HG03135 (cell line): ENCODE results near the gene IKZF2.

ENCODE experiments used
- ATAC-seq: cut with Tn5 transposase; IDR thresholded peaks from one replicate; pipeline ENCODE4 v1.9.1; 2021; ENCODE audit warnings: mild to moderate bottlenecking, moderate library complexity; ENCODE audit not compliant: unreplicated experiment

Gene IKZF2

DNA sequence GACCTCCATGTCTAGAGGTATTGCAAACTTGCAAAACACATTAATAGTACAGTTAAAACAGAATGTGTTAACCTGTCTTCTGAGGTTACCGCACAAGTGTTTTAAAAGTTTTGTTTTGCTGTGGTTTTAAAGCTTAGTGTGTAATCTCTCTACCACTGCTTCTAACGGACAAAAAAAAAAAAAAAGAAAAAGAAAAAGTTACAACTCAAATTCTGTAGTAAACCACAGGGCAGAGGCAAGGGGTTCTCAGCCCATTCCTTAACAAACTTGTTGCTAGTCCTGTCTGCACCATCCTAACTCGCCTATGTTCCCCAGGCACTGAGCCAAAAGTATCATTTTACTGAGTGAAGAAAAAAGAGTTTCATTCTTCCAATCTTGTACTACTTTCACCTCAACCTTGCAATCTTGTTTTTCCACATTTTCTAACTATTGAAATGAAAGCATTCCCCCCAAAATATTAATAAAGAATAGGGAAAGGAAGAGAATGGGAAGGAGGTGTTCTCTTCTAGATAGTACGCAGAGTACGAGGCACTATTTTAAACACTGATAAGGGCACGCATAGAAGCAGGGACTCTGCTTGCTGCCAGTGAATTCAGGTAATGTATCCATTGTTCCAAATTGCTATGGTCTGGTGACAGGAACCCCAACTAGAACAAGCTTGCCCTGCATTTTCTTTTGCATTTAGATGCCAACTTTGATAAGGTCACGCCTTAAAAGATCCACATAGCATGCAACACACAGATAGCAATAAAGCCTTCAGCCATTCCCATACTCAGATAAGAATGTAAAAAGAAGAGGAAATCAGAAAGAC, 47.1 kb downstream of the IKZF2 start:
- no peak for ATAC-seq

DNA sequence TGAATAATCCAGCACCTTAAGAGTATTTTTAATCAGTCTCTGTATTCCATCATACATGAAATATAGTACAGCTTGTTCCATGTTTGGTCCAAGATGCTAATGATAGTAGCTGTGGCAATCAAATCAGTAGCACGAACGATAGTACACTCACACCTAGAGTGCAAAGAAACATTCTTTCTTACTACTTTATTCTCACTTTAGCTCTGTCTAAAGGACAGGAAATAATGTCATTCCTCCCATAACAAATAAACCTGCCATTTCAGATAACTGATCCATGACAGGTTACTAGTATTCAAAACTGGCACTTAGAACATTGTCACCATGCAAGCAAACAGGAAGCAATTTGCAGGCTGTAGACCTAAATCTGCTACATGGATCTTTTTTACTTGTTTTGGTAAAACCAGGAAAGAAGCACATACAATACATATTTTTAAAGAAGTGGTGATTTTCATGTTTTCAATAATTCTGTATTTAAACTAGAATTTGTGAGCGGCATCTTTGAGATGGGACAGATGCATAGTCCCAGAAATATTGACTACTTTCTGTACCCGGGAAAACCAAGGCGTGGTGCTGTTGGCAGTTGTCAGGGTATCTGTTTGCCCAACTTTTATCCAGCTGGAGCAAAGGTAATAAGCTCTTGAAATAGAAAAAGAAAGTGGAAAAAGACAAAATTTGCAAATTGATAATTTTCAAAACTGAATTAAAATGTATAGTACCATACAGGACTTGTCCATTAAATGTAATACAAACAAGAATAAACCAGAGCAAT, 49.5 kb downstream of the IKZF2 start:
- no peak for ATAC-seq

DNA sequence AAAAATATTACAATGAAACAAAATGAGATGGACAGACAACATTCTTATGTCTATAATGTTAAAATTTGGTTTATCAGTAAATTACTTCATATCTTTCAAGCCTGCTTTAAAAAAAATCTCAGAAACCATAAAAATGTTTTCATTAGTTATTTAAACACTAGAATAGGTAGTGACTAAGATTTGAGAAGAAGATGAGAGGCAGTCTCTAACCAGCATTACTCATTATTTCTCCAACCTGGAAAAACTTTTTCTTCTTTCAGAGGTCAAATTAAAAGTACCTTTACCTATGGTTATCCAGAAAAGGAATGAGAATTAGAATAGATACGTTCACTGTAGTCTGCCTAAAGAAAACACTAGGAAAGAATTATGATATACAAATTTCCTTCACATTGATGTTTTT, 50.3 kb downstream of the IKZF2 start:
- no peak for ATAC-seq

DNA sequence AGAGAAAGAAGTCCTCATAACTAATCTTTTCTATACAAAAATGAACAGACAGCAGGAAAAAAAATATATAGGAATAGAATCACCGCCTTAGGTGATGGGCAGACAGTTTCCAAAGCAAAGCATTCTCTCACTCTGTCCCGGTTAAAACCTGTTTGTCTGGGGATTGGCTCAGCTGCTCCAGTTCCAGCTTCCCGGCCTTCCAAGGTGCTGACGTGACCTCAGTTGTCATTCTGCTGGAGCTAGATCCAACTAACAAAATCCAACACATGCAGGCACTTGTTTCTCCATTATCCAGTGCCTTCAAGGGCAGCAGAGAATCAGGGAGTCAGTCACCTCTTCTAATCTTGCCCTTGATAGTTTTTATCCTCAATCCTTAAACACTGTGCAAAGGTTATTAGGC, 52.8 kb downstream of the IKZF2 start:
- ATAC-seq, result no peak

DNA sequence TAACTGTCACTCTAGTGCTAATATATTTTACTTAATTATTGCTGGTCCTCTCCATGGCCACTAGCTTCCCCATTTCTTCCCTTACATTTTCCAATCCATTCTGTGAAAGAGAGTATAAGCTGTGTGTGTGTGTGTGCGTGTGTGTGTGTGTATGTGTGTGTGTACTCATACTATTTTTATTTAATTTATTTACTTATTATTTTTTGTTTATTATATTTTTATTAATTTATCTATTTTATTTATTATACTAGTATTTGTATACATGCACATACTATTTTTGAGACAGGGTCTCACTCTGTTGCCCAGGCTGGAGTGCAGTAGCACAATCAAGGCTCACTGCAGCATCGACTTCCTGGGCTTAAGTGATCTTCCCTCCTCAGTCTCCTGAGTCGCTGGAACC, 59.6 kb downstream of the IKZF2 start:
- ATAC-seq, result no peak

DNA sequence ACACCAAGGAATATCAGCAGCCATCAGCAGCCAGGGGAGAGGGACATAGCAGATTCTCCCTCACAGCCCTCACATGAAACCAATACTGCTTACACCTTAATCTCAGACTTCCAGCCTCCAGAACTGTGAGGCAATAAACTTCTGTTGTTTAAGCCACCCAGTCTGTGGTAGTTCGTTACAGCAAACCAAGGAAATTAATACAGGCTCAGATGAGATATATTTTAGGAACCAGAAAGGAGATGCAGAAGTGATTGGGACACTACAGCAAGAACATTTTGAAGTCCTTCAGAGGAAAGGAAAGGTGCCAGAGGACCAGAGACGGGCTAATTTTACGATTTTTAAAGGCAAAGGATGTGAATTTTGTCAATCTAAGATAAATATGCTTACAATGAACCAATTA, 60.6 kb downstream of the IKZF2 start:
- no peak for ATAC-seq

DNA sequence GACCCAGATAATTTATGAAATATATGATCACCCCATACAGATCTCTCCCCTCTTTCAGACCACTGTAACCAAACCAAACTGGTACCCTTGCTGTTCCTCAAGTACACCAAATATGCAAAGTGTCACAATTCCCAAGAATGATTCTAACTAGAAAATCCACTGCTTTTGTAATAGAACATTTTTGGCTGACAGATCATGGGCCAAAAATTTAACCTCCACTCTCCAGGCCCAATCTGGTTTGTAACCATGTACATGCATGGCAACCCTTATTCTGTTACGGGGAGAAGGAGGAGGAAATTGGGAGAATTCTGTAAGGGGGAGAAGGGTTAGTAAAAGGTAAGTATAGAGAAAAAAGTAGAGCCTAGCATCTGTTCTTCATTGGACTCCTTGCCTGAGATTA, 62.0 kb downstream of the IKZF2 start:
- ATAC-seq, result no peak

DNA sequence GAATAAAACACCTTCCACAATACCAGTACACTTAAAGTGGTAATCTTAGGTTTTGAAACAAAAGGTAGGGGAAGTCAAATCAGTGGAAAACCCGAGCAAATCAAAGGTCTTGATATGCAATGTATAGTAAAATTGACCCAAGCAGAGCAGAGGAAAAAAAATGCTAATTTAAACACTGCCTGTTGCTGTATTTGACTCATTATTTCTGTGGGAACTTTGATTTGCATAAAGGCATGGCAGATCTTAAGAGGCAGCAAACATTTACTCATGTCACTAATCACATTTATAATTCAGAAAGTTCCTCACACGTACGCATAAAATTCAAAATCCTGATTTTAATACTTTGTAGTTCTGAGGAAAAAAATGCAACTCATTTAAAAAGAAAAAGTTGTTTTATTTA, 64.4 kb downstream of the IKZF2 start:
- ATAC-seq, result no peak

DNA sequence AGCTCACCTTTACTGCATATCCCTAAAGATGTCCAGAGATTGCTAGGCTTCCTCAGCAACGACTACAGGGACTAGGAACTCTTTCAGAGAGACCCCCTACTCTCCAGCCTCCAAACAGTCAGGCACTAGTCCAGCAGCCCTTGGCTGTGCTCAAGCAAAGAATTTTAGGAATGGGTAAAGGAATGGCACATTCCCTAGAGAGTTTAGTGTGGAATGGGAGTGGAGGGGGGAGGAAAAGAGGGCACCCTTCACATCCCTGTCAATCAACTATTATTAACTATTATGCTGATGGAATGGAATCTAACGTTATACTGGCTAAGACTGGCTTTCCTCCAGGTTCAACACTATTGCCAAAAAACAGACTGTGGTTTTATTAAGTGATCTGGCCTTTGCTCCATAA, 64.8 kb downstream of the IKZF2 start:
- no peak for ATAC-seq

DNA sequence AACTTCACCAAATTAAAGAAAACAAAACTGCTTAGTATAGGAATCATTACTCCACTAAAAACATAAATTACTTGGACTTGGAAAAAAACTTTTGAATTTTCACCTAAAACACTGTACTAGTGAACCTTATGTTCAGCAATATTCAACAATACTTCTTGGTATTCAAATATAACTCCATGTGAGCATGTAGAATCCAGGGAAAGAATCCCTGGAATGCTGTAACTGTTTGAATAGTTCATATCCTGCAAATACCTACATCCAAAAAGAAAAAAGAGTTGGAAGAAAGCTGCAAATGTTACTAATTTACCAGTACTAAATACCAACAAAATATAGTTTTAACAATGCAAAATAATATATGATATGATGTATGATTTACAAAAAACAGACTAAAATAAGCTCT, 65.4 kb downstream of the IKZF2 start:
- ATAC-seq, result no peak

DNA sequence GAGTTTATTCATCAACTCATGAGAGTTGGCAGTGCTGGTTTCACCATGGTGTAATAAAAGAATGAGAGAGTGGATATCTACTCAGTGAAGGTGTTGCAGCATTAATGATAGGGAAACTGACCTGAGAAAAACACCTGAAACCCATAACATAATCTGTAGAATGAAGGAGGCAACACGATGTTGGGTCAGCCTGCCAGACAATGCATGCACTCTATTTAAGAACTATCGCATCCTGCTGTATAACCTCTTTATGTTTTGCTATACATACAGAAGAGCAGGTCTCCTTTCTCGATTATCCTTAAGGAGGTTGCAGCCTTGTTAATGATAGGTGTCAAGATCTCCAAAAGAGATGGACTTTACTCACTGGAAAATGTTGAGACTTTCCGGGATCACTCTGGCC, 65.9 kb downstream of the IKZF2 start:
- ATAC-seq, result no peak

DNA sequence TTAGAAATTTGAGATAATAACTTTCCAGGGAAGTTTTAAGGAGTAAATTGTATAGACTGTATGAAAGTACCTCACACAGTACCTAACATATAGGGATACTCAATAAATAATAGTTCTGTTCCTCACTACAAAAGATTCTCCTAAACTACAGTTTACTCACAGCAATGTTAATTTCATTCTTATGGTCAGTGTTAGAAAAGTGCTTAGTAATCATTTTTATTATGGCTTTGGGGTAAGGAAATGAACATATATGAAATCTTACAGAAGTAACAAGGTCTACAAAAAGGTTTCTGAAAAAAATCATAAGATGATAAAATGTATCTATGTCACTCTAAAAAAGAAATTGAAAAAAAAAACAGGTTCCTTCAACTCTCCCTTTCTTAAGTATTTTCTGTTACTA, 67.2 kb downstream of the IKZF2 start:
- no peak for ATAC-seq

DNA sequence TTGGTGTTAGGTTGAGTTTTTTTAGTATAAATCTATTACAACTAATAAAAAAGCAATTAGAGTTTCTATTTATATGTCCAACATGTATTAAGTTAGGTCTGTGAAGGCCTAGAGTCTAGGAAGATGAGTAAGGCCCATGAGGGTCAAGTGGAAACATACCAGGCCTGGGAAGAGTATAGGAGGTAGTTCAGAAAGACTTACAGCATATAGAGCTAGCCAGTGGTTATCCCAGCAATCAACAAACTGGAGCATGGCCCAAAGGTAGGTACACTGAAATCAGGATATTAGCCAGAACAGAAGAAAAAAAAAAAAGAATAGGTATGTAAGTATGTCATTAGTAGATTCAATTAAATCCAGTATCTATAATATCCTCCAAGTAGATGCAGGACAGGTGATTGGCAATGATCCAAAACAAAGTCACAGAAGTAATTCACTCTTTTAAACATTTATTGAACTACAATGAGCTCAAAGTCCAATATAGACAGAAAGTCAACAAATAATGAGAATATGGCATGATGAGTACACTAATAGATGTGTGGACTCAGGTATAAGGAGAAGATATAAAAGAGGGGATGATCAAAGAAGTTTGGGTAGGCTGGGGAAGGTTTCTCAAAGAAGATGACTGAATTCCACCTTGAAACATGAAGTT, 70.3 kb downstream of the IKZF2 start:
- no peak for ATAC-seq

DNA sequence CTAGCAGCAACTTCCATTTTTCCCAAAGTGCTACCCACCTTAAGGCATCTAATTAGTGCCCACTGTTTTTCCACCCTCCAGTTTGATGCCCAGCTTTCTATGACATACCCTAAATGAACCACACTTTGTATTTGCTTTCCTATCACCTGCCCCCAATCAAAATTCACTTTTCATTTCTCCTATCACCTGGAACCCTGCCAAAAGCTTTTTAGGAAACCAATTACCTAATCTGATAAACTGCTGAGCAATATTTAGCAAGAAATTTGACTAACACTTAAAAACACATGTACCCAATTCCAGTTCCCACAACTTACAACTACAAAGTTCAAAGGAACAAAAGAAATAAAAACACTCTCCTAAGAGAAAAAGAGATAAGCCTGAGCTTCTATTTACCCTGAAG, 71.7 kb downstream of the IKZF2 start:
- ATAC-seq, result no peak

DNA sequence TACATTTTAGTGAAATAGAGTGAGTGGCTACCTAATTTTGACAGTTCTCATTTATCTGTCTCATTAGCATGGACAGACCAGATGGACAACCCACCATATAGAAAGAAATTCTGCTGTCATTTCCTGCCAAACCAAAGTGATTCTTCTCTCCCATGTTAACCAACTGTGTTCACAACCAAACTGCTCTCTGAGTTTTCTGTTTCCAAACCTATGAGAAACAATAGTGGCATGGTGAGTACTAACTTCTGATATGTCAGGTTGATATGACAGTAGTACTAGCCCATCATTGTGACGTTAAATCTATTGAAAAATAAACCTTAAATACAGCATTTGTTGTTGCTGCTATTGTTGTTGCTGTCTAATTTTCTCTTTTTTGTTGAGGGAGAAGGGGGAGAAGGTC, 72.7 kb downstream of the IKZF2 start:
- no peak for ATAC-seq

DNA sequence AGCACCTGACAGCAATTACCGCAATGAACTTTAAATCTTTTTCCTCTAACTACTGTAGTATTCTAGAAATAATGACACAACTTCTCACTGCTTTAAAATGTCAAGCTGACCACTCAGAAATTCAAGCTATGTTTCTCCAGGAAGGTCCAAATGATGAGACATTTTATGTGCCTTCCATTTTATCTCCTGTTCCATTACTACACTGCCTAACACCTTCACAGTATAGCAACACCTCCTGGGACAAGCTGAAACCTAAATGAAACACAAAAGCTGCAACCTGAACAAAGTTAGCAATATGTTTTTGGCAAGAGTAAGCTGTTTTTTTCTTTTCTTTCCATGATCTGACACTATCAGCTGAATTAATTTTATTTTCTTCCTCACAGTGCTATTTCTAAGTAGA, 81.9 kb downstream of the IKZF2 start:
- no peak for ATAC-seq

DNA sequence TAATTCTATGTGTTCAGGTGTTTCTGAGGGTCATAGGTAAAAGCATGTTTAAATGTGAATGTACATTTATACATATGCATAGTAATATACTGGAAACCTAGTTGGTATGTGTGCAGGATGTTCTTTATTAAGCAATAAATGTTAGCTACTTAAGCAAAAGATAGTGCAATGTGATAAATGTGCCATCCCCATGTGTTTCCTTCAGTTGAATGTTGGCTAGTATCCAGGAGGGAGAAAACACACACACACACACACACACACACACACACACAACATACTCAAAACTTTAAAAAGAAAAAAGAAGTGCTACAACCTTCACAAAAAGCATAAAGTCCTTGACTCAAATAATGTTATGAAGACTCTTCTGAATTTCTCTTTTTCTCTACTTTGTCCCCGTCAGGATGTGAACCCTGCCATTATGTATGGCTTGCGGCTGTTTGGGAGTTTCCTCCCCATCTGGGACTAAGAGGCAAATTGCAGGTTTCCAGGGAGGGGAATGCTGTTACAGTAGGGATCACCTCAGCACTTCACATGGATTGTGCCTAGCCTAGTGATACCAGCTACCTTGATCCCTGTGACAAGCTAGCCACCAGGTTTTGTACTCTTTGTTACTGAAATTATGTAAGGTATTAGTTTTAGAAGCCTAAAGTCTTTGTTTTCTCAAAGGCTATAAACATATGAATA, 82.6 kb downstream of the IKZF2 start:
- ATAC-seq, result no peak

DNA sequence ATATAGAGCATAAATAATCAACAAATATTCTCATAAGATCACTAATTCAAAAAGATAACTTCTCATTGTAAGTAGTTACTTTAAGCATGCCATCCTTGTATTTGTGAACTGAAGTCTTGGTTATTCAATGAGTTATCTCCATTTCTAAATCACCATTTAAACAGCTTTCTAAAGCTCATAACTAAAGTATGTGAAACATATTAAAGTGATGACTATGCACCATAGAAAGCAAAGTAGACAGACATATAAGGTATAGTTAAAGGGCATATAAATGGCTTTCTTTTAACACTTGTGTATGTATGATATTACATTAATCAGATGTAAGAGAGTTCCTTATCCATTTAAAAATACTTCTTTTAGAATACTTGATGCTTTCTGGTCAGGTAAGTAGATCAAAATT, 83.5 kb downstream of the IKZF2 start:
- ATAC-seq, result no peak

DNA sequence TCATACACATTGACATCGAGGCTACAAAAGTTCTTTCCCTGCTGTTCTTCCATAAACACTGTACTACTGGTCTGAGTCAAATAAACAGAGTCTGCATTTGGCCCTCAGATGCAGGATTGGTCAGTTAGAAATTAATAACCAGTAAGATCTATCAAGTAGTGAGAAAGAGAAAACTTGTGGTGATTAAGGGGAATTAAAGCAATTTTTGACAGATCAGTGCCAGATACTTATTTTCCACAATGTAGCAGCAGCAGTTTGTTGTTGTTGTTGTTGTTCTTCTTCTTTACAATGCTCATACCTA, 85.0 kb downstream of the IKZF2 start:
- ATAC-seq, result peak; percentile 41

DNA sequence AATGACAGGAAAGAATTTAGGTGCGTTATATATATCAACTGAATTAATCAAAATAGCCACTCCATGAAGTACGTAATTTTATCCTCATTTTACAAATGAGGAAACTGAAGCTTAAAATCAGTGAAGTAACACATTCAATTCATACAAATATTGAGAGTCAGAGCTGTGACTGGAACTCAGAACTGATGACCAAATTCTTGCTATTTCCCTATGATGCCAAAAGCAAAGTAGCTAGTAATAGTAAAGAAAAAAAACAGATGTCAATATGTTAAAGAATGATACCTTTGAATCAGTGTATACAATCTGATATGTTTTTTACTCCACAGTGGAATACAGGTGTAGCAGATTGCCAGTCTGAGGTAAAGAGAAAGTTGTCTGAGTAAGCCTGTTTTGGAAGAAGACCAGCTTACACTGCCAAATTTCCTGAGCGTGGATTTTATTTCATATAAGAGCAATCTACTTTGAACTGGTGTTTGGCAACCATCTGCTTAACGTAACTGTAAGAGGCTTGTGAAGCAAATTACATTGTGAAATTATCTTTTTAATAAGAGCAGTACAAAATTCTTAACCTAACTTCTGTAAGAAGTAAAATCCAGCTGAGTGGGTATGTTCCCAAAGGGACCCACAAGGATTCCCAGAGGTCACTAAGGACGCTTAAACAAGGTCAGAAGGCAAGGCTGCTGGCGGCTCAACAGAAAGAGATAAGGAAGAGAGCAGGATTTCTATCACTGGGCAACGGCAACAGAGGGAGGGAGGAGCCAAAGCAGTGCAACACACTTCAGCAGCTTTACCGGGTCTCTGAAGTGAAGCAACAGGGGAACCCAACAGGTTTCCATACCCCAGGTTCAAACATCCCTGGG, 85.6 kb downstream of the IKZF2 start:
- peak; percentile 73 for ATAC-seq

DNA sequence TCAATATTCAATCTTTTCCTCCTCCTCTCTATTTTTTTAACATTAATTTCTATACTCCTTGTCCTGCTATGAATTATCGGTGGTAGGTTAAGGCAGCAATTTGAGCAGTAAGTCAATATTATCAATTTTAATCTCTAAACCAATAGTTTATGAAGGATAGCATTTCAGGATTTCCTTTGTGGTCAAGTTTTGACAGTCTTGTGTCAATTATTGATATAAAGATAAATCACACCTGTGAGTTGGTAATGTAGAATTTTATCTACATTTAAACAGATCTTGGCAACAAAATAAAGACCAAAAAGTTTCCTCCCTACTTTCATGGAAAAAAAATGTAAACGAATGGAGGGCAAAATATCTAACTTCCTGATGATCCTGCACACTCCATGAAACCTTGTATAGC, 87.3 kb downstream of the IKZF2 start:
- ATAC-seq, result no peak
